Measurements from ENCODE around the gene ANKRD24. TPM values are rescaled to one million over a fixed set of nuclear protein-coding genes. Genes with fewer than 3 reads are reported as not detected.
"Not testable (repeated sequence)": the region's sequence is repeated elsewhere in the genome, so short reads cannot be mapped to it uniquely, and the experiment has no call there.

Gene ANKRD24
- total RNA-seq, 4 donors from 2014 or later, result 0.30 to 1.7 (median 0.61) TPM

GRCh38 chr19:4152241-4152998 is 30.1 kb upstream of the ANKRD24 start:
- no peak for DNase-seq (ENCODE audit: low spot score in 2 of 2)
- H3K36me3 ChIP-seq, result no peaks in the 10 kb centered on the region
- 80 to 84% methylated on average over 10 of the region's 10 CpGs for WGBS, 2 donors
- no peaks in the 10 kb centered on the region for H3K9me3 ChIP-seq
- H3K4me3 ChIP-seq, result no peak overlapping the region
- H3K27ac ChIP-seq, result no peak overlapping the region
- H3K27me3 ChIP-seq, result peaks cover 0 to 67% of the 10 kb centered on the region in 2 donors
- TF ChIP-seq EP300 (IDR thresholded peaks at IDR 0.05), result no peak
- TF ChIP-seq, protein P1, sequence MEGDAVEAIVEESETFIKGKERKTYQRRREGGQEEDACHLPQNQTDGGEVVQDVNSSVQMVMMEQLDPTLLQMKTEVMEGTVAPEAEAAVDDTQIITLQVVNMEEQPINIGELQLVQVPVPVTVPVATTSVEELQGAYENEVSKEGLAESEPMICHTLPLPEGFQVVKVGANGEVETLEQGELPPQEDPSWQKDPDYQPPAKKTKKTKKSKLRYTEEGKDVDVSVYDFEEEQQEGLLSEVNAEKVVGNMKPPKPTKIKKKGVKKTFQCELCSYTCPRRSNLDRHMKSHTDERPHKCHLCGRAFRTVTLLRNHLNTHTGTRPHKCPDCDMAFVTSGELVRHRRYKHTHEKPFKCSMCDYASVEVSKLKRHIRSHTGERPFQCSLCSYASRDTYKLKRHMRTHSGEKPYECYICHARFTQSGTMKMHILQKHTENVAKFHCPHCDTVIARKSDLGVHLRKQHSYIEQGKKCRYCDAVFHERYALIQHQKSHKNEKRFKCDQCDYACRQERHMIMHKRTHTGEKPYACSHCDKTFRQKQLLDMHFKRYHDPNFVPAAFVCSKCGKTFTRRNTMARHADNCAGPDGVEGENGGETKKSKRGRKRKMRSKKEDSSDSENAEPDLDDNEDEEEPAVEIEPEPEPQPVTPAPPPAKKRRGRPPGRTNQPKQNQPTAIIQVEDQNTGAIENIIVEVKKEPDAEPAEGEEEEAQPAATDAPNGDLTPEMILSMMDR (IDR thresholded peaks at IDR 0.05), result no peak
- no peak for TF ChIP-seq POLR2A (IDR thresholded peaks at IDR 0.05)
- H3K4me1 ChIP-seq, result no peaks in the 10 kb centered on the region

DNA sequence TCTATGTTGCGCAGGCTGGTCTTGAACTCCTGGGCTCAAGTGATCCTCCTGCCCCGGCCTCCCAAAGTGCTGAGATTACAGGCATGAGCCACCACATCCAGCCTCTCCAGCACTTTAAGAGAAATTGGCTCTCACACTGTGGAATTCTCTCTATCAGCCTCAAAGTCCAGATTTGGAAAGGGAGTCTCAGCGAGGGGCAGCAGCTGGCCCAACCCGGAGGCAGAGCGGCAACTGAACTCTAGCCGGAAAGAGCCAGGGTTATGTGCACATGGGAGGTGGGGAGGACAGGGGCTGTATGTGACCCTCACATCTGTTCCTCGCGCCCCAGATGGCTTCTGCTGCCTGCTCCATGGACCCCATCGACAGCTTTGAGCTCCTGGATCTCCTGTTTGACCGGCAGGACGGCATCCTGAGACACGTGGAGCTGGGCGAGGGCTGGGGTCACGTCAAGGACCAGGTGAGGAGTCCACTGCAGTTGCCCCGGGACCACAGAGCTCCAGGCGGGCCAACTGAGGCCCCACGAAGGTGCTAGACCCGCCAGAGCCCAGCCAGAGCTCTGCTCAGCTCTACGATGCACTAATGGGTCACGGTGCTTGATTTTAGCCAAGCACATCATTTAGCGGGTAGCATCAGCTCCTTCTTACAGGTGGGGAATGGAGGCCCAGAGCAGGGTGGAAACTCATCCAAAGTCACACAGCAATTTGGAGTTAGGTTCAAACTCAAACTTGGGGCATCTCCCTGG is 27.7 kb upstream of the ANKRD24 start:
- no peak for TF ChIP-seq EP300 (IDR thresholded peaks at IDR 0.05)
- TF ChIP-seq POLR2A (IDR thresholded peaks at IDR 0.05), result no peak
- TF ChIP-seq, protein P1 (IDR thresholded peaks at IDR 0.05), result no peak
- Histone ChIP-seq H3K27me3 (peaks cover 0 to 49% of the 10 kb centered on the region in 2 donors), H3K36me3 (no peaks in the 10 kb centered on the region), H3K9me3 (no peaks in the 10 kb centered on the region), H3K4me1 (no peaks in the 10 kb centered on the region), H3K4me3 (no peak overlapping the region), H3K27ac (no peak overlapping the region)
- DNase-seq (ENCODE audit: low spot score in 2 of 2), result no peak
- WGBS, 2 donors, result 69 to 74% methylated on average over 11 to 18 of the region's 21 CpGs

DNA sequence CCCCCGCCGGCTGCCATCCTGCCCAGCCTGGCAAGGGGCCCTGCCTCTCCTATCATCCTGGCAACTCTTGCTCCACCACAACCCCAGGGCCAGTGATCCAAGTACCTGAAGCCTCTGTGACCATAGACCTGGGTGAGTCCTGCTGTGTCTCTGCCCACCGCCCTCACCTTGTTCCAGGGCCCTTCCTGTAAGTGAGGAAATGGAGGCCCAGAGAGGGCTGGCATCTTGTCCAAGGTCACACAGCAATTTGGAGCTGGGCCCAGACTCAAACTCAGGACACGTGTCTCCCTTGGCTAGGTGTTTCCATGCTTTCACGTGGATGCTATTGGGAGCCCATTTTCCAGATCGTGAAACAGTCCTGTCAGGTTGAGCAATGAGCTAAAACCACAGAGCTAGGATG is 25.3 kb upstream of the ANKRD24 start:
- WGBS, 2 donors, result 69 to 86% methylated on average over 6 of the region's 6 CpGs
- Histone ChIP-seq H3K36me3 (no peaks in the 10 kb centered on the region), H3K4me1 (no peaks in the 10 kb centered on the region), H3K4me3 (no peak overlapping the region), H3K27ac (no peak overlapping the region), H3K27me3 (peaks cover 0 to 29% of the 10 kb centered on the region in 2 donors), H3K9me3 (no peaks in the 10 kb centered on the region)
- TF ChIP-seq EP300 (IDR thresholded peaks at IDR 0.05), result no peak
- TF ChIP-seq, protein P1 (IDR thresholded peaks at IDR 0.05), result no peak
- TF ChIP-seq POLR2A (IDR thresholded peaks at IDR 0.05), result no peak
- DNase-seq (ENCODE audit: low spot score in 2 of 2), result no peak

DNA sequence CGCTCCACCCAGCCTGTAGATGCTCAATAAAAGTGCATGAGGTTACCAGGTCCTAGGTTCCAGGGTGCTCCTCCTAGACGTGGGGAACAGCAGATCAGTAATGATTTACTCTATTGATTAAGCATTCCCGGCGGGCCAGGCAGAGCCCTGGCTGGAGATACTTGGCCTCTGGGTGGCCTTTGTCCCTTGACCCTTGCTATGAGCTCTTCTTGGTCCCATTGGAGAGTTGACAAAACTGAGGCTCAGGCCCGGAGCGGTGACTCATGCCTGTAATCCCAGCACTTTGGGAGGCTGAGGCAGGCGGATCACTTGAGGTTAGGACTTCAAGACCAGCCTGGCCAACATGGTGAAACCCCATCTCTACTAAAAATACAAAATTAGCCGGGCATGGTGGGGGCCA is 24.5 kb upstream of the ANKRD24 start:
- H3K9me3 ChIP-seq; DNase-seq (ENCODE audit: low spot score in 2 of 2); H3K4me3 ChIP-seq; H3K36me3 ChIP-seq; H3K4me1 ChIP-seq; H3K27ac ChIP-seq: not testable (repeated sequence)
- peaks cover 0 to 21% of the 10 kb centered on the region in 2 donors for H3K27me3 ChIP-seq
- WGBS, 2 donors, result 65 to 67% methylated on average over 8 of the region's 8 CpGs

DNA sequence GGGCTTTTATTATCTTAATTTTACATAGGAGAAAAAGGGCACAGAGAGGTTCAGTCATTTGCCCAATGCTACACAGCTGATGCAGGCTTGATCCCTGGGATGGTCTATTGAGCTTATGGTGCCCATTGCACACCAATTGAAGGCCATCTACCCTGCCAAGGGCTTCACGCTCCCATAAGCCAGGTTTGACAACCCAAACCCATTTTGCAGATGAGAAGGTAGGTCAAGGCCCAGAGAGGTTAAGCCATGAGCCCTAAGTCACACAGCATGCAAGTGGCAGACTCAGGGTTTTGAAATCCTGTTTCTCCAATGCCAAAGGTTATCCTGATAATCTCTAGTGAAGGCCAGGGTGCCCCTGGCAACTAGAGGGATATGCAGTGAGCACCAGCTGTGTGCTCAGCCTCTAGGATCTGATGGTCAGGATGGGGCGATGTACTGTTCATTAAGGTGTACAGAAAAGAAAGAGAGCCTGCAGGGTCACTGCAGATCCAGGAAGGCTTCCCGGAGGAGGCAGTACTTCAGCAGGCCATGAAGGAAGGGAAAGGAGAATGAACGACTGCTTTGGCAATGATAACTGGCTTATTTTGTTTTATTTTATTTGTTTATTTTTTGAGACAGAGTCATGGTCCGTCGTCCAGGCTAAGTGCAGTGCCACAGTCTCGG is 20.9 kb upstream of the ANKRD24 start:
- no peaks in the 10 kb centered on the region for H3K9me3 ChIP-seq
- TF ChIP-seq EP300 (IDR thresholded peaks at IDR 0.05), result no peak
- TF ChIP-seq, protein P1 (IDR thresholded peaks at IDR 0.05), result no peak
- no peak for TF ChIP-seq POLR2A (IDR thresholded peaks at IDR 0.05)
- no peak overlapping the region for H3K27ac ChIP-seq
- peaks cover 0 to 31% of the 10 kb centered on the region in 2 donors for H3K27me3 ChIP-seq
- H3K36me3 ChIP-seq, result no peaks in the 10 kb centered on the region
- H3K4me3 ChIP-seq, result no peak overlapping the region
- no peaks in the 10 kb centered on the region for H3K4me1 ChIP-seq
- no peak for DNase-seq (ENCODE audit: low spot score in 2 of 2)
- WGBS, 2 donors, result 77 to 81% methylated on average over 7 of the region's 7 CpGs

Measured in tibial nerve (tissue), 4 donors.